ENCODE measurements around the gene EPB41L4B. TPM values are rescaled to one million over a fixed set of nuclear protein-coding genes. Genes with fewer than 3 reads are reported as not detected.

The EPB41L4B gene
- total and polyA plus RNA-seq, 2 of the 13 experiments (the other 11 are each of a cell fraction or from before 2014, with no cell fraction given), result 17.6 to 22.1 TPM

- Histone ChIP-seq H2AFZ (ENCODE audit: low read length) (no peak overlapping the region), H3K27ac (ENCODE audit: extremely low read length, insufficient read depth, low read length) (no peak overlapping the region), H3K27me3 (ENCODE audit: control insufficient read depth in 1 of 2, insufficient read depth in 2 of 2, low read length in 2 of 2) (no peaks in the 10 kb centered on the region), H3K9me3 (ENCODE audit: low read length) (no peaks in the 10 kb centered on the region), H3K4me3 (replicated peaks in 1 of 3; ENCODE audit: insufficient read depth in 1 of 3, low read depth in 2 of 3, low read length in 3 of 3) (no peak overlapping the region), H3K9ac (ENCODE audit: insufficient read depth, low read depth, low read length) (no peak overlapping the region), H3K4me2 (ENCODE audit: low read depth, low read length) (no peak overlapping the region), H3K4me1 (ENCODE audit: insufficient read depth, low read length) (peaks cover 10% of the 10 kb centered on the region), H4K20me1 (ENCODE audit: insufficient read depth, low read length) (no peaks in the 10 kb centered on the region), H3K79me2 (ENCODE audit: insufficient read depth, low read length) (peaks cover 25% of the 10 kb centered on the region), H3K36me3 (replicated peaks in 1 of 2; ENCODE audit: control insufficient read depth in 1 of 2, insufficient read depth in 2 of 2, low read length in 2 of 2) (no peaks in the 10 kb centered on the region)
- DNase-seq (ENCODE audit: low spot score) (no peak), FAIRE-seq (no peak), ATAC-seq (no peak)
- intact Hi-C loops (cut with micrococcal nuclease; ENCODE audit: unreplicated experiment), result no loop called here
- no TSS peak for BruUV-seq (replicated peaks)
- CTCF ChIA-PET (ENCODE audit: low intra/inter-chr PET ratio, low total read pairs), result no interaction called here
- in situ Hi-C loops (cut with HindIII; ENCODE audit: extremely low pct_ligation_motif_present, low pct_unique_long_range_greater_than_20kb), result no loop called here
- POLR2A ChIA-PET, result interaction anchor here (1.1 kb wide), 1 partner anchor 20 kb away, joined by 3 read pairs; no protein-coding TSS in a partner anchor
- TF ChIP-seq ZNF20 (CRISPR knock-in tag; IDR thresholded peaks at IDR 0.05) (no peak), PRDM4 (CRISPR knock-in tag; IDR thresholded peaks at IDR 0.05; ENCODE audit: borderline replicate concordance) (no peak)
Measured at GRCh38 chr9:109286981-109287380, 33.9 kb downstream of the EPB41L4B start.

- 90% methylated on average over 4 of the region's 4 CpGs for WGBS (ENCODE audit: low lambda C conversion rate)
- no peak overlapping the region for H3K9ac ChIP-seq (ENCODE audit: insufficient read depth, low read depth, low read length)
- in situ Hi-C loops (cut with HindIII; ENCODE audit: extremely low pct_ligation_motif_present, low pct_unique_long_range_greater_than_20kb), result no loop called here
- ATAC-seq (no peak), FAIRE-seq (no peak), DNase-seq (ENCODE audit: low spot score) (no peak)
- H3K4me3 ChIP-seq (replicated peaks in 1 of 3; ENCODE audit: insufficient read depth in 1 of 3, low read depth in 2 of 3, low read length in 3 of 3), result no peak overlapping the region
- H4K20me1 ChIP-seq (ENCODE audit: insufficient read depth, low read length), result no peaks in the 10 kb centered on the region
- no peak overlapping the region for H3K4me2 ChIP-seq (ENCODE audit: low read depth, low read length)
- intact Hi-C loops (cut with micrococcal nuclease; ENCODE audit: unreplicated experiment), result no loop called here
- no peak overlapping the region for H2AFZ ChIP-seq (ENCODE audit: low read length)
- no peaks in the 10 kb centered on the region for H3K9me3 ChIP-seq (ENCODE audit: low read length)
- POLR2A ChIA-PET, result interaction anchor here (1.1 kb wide), 1 partner anchor 21 kb away, joined by 3 read pairs; no protein-coding TSS in a partner anchor
- BruUV-seq (replicated peaks), result no TSS peak
- no peaks in the 10 kb centered on the region for H3K27me3 ChIP-seq (ENCODE audit: control insufficient read depth in 1 of 2, insufficient read depth in 2 of 2, low read length in 2 of 2)
- H3K27ac ChIP-seq (ENCODE audit: extremely low read length, insufficient read depth, low read length), result no peak overlapping the region
- CTCF ChIA-PET (ENCODE audit: low intra/inter-chr PET ratio, low total read pairs), result no interaction called here
- peaks cover 24% of the 10 kb centered on the region for H3K79me2 ChIP-seq (ENCODE audit: insufficient read depth, low read length)
- H3K4me1 ChIP-seq (ENCODE audit: insufficient read depth, low read length), result peaks cover 10% of the 10 kb centered on the region
- no peaks in the 10 kb centered on the region for H3K36me3 ChIP-seq (replicated peaks in 1 of 2; ENCODE audit: control insufficient read depth in 1 of 2, insufficient read depth in 2 of 2, low read length in 2 of 2)
- no peak for TF ChIP-seq AGO1 (IDR thresholded peaks at IDR 0.05; ENCODE audit: low read depth, low read length, poor library complexity, severe bottlenecking)
- TF ChIP-seq ZNF564 (CRISPR knock-in tag; IDR thresholded peaks at IDR 0.05), result no peak
- TF ChIP-seq ATF7-NPFF (CRISPR knock-in tag; IDR thresholded peaks at IDR 0.05; ENCODE audit: low read depth), result no peak
- no peak for TF ChIP-seq ZNF776 (CRISPR knock-in tag; IDR thresholded peaks at IDR 0.05)
- no peak for TF ChIP-seq TGIF2 (CRISPR knock-in tag; IDR thresholded peaks at IDR 0.05)
- TF ChIP-seq MXI1 (IDR thresholded peaks at IDR 0.05; ENCODE audit: borderline replicate concordance, low read depth, low read length), result no peak
- no peak for TF ChIP-seq HOXA5 (CRISPR knock-in tag; IDR thresholded peaks at IDR 0.05)
- TF ChIP-seq ZNF788 (CRISPR knock-in tag; IDR thresholded peaks at IDR 0.05; ENCODE audit: borderline replicate concordance), result no peak
- TF ChIP-seq ZFP1 (CRISPR knock-in tag; IDR thresholded peaks at IDR 0.05), result no peak
- TF ChIP-seq ZNF724P (CRISPR knock-in tag; IDR thresholded peaks at IDR 0.05; ENCODE audit: borderline replicate concordance), result no peak
- no peak for TF ChIP-seq ZNF274 (CRISPR knock-in tag; IDR thresholded peaks at IDR 0.05)
- TF ChIP-seq ZBTB7B (CRISPR knock-in tag; IDR thresholded peaks at IDR 0.05), result no peak
- no peak for TF ChIP-seq ASH2L (IDR thresholded peaks at IDR 0.05; ENCODE audit: insufficient read length, low read depth, low read length)
- no peak for TF ChIP-seq E2F1 (CRISPR knock-in tag; IDR thresholded peaks at IDR 0.05)
- TF ChIP-seq CHD2 (IDR thresholded peaks at IDR 0.05; ENCODE audit: low read depth, low read length), result no peak
- TF ChIP-seq SSRP1 (CRISPR knock-in tag; IDR thresholded peaks at IDR 0.05), result no peak
- no peak for TF ChIP-seq MED1 (CRISPR knock-in tag; IDR thresholded peaks at IDR 0.05)
Measured at GRCh38 chr9:109286571-109286977, 34.3 kb downstream of the EPB41L4B start.

Measured in HepG2 (cell line).